ENCODE measurements around the gene GPRASP3.

The GPRASP3 gene

DNA sequence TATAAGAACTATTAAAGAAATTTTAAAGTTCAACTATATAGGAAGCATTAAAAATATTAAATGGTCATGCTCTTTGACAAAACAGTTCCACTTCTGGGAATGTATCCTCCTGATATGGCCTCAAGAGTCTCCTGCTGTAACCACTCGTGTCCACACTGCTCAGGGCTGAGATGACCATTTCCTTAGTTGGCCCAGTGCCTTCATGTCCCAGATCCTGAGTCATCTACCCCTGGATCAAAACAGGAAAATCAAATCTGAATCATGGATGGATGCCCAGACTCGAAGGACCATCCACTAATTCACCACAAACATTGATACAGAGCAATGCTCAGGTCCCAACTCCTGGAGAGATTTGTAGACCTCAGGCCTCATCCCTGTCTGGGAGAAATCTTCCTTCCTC, 44.7 kb downstream of the GPRASP3 start:
- DNase-seq = no peak

DNA sequence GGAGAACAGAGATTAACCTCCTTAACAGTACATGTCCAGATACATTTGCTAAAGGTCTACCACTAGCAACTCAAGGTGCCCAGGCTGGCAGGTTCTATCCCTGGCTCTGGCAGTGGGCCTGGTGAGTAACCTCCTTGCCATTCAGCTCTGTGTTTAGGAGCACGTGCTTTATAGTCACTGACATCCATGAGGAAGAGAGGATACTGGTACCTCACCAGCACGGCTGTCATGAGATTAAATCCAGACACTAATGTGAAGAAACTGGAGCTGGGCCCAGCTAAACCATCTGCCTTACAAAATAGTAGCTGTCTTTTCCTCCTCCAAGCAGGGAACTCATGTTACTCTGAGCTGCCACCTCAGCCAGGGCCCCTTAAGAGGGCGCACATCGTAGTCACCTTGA, 45.3 kb downstream of the GPRASP3 start:
- DNase-seq = no peak

DNA sequence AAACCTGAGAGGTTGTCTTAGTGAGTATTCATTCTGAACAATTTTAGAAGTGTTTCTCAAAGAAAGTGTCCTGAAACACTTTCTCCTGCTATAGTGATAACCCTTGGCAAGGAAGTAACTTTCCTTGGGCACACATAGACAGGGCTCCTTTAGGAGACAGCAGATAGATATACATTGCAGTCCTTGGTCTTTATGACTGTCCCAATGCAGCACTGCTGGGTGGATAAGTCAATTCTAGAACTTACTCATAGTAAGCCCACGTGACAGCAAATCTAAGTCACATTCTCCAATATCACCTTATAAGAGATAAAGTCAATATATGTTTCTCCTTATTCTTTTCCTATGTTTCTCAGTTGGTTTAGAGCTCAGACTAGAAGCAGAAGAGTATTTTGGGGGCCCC, 46.7 kb downstream of the GPRASP3 start:
- DNase-seq = no peak

DNA sequence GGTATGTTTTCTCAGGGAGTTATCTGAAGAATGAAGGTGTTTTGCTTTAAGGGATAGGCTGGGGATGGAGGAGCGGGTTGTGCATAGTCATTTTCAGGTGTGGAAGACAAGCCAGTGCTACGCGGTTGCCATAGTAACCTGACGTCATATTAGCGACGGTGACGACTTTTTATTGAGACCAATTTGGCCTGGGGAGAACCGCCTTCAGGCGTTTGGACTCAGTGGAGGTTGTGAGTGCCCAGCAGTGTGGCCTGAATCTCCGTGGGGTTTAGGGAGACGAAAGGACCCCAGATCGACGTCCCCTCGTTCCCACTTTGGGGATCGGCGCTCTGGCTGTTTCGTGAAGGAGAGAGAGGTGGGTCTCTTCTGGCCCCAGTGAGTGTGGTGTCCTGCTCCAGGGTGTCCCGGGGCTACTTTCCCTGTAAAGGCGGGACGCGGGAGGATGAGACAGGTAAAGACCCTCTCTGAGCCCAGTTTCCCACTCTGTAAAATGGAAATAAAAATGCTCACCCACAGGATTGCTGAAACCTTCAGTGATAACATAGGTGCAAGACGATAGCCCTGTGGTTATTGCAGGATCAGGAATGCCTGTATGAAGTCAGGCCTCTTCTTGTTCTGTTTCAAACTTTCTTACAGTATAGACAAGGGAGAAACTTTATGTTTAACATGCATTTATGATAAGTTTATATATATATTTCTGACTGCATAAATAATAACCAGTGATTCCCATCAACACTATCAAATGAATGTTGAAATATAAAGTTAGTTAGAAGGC, 48.6 kb downstream of the GPRASP3 start:
- DNase-seq = peak; percentile 75
